HG02970 (cell line): ENCODE measurements around the gene PITX1.
"Not testable (repeated sequence)": the region's sequence is repeated elsewhere in the genome, so short reads cannot be mapped to it uniquely, and the experiment has no call there.

Experiments
- ATAC-seq: cut with Tn5 transposase; IDR thresholded peaks from one replicate; pipeline ENCODE4 v1.9.1; 2021; ENCODE audit warnings: mild to moderate bottlenecking, moderate library complexity, moderate number of reproducible peaks; ENCODE audit not compliant: unreplicated experiment, low FRiP score

PITX1 gene

GRCh38 chr5:135012951-135013391, 21.1 kb downstream of the PITX1 start:
- ATAC-seq = no peak

GRCh38 chr5:135012033-135012588, 21.9 kb downstream of the PITX1 start:
- no peak for ATAC-seq

- ATAC-seq = no peak
These were observed 22.5 kb downstream of the PITX1 start for GRCh38 chr5:135011355-135012032.

GRCh38 chr5:135010502-135011354, 23.3 kb downstream of the PITX1 start:
- no peak for ATAC-seq

- no peak for ATAC-seq
These were observed 24.1 kb downstream of the PITX1 start for GRCh38 chr5:135009736-135010501.

- ATAC-seq = no peak
These were observed 24.9 kb downstream of the PITX1 start for GRCh38 chr5:135008981-135009735.

- ATAC-seq = no peak
These were observed 25.5 kb downstream of the PITX1 start for GRCh38 chr5:135008556-135008955.

- ATAC-seq = no peak
These were observed 26.2 kb downstream of the PITX1 start for GRCh38 chr5:135007749-135008363.

- no peak for ATAC-seq
These were observed 26.7 kb downstream of the PITX1 start for GRCh38 chr5:135007305-135007704.

- ATAC-seq = no peak
These were observed 29.0 kb downstream of the PITX1 start for GRCh38 chr5:135005076-135005475.

GRCh38 chr5:135004376-135004775, 29.7 kb downstream of the PITX1 start:
- no peak for ATAC-seq

GRCh38 chr5:134998068-134998467, 36.0 kb downstream of the PITX1 start:
- ATAC-seq = not testable (repeated sequence)

GRCh38 chr5:134997015-134997414, 37.0 kb downstream of the PITX1 start:
- no peak for ATAC-seq

- no peak for ATAC-seq
These were observed 38.1 kb downstream of the PITX1 start for GRCh38 chr5:134995850-134996402.

- no peak for ATAC-seq
These were observed 39.4 kb downstream of the PITX1 start for GRCh38 chr5:134994560-134995156.

GRCh38 chr5:134993161-134993560, 40.9 kb downstream of the PITX1 start:
- no peak for ATAC-seq

GRCh38 chr5:134992148-134992547, 41.9 kb downstream of the PITX1 start:
- no peak for ATAC-seq

GRCh38 chr5:134990183-134990582, 43.8 kb downstream of the PITX1 start:
- not testable (repeated sequence) for ATAC-seq
